Retina (tissue), 1 donor: ENCODE measurements around the gene HPSE2.

ENCODE experiments used
- DNase-seq: peaks from one replicate; pipeline ENCODE4 v3.0.0-alpha.2; 2016

HPSE2 gene

DNA sequence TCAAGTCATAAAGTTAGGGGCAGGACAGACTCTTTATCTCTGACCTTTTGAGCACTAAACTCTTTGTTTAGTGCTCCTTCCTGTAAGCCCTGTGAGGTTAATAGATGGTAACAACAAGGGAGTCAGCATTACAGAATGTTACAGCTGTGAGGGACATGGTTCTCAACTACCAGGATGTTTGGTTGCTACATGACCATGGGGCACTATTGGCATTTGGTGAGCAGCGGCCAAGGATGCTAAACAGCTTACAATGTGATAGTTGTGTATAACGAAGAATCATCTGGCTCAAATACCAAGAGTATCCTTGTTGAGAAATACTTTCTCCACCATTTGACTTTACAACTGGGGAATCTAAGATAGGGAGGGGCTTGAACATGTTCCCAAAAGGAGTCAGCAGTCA lies 753.6 kb downstream of the HPSE2 start:
- no peak for DNase-seq

DNA sequence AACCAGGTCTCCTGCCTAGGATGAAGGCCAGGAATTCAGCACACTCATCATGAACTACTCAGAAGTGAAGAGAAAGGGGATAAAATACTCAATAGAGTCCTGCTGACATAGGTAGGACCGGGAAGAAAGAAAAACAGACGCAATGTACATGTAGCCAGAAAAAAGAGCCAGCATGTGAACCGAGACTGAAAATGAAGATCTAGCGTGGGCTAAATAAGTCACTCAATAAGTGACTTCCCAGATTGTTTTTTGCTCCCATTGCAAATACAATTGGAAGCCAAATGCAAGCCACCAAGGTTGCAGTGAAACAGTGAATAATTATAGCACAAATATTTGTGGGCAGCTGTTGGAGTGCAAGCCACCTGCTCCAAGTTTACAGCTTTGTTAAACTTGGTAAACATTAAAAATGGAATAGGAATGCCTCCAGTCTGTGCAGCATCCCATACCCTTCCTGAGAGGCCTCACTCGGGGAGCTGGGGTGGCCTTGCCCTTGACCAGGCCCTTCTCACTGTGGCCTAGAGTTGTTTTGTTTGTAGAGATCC lies 754.2 kb downstream of the HPSE2 start:
- DNase-seq = no peak

DNA sequence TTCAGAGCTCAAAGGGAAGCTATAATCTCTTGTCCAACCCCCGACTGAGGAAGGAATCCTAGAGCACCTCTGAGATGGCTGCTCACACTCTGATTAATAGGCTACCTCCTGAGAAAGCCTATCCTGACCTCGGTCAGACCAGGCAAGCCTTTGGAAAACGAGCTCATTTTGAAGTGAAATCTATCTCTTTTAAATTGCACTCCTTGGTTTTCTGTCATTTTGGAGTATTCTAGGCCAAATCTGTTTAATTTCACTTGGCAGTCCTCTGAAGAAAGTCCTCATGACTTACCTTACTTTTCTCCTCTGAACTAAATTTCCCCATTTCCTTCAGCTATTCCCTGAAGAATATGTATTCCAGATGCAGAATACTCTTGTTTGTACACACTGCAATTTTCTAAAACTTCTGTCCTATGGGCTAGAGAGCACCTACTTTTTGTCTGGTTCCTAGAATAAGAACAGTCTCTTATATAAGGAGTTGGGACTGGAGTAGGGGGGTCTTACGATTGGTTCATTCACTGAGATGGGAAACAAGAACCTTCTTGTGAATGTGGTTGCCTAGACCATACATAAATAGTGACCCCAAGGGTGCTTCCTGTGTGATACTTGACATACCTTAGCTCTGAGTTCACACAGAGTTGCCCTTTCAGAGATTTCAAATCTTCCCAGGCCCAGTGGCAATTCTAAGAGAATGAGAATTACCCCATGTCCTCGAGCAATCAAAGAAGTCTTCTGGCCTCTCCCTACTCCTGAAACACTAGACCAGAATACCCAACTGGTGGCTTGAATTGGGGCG lies 757.0 kb downstream of the HPSE2 start:
- DNase-seq = no peak

DNA sequence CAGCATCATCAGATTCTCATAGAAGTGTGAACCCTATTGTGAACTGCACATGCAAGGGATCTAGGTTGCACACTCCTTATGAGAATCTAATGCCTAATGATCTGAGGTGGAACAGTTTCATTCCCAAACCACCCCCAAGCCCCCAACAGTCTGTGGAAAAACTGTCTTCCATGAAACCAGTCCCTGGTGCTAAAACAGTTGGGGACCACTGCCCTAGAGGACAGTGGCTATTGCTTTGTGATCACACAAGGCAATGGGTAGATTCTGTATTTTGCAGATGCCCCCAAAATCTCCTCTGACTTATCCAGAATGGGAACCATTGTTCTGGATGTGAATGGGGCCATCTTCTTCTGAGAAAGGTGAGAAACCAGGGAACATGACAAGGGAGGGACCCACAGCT lies 757.8 kb downstream of the HPSE2 start:
- no peak for DNase-seq

DNA sequence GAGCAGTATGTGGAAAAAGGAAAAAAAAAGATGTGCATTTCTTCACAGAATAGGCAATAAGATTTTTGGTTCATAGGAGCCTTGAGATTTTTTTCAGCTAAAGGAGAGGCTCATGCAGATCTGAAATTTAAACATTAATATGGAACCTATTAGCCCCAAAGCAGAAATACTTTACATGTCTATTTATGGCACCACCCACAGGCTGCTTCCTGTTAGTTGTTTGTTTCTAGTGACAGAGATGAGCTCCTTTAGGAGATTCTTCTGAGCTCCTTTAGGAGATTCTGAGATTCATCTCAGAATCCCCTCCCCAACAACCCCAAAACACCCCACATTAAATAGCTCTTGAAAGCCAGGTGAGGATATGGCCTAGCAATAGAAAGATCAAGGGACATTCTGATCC lies 761.0 kb downstream of the HPSE2 start:
- DNase-seq = no peak

DNA sequence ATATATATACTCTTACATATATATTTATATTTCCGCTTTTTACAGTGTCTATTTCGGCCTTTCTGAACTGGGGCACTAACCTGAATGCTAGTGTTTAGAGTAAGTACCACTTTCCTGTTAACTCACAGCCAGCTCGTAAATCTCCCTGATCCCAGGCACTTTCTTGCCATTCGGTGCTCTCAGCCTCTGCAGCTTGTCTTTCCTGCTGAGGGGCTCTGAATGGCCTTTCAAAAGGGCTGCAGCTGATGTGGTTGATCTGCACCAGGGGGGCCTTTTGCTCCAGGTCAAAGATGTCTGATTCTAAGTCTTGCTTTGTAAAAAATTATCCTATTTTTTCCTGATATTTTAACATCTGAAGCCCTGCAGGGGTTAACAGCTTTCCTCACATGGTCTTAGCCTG lies 763.5 kb downstream of the HPSE2 start:
- DNase-seq = no peak

DNA sequence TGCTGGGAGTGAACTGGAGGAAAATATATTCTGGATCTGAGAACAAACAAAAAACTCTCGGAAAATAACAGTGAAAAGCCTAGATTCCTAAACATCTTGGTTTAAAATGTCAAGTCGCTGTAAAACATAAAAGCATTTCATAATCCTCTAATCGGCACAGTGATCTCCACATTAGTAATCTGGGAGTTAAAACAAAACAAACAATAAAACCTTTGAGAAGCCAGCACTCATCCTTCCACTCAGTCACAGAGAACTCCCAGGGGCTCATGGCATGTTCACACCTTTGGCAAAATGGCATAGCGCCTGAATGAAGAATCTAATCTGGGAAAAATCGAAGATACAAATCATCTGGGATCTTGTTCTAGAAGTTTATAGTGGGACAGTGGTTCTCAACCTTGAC lies 764.8 kb downstream of the HPSE2 start:
- no peak for DNase-seq

DNA sequence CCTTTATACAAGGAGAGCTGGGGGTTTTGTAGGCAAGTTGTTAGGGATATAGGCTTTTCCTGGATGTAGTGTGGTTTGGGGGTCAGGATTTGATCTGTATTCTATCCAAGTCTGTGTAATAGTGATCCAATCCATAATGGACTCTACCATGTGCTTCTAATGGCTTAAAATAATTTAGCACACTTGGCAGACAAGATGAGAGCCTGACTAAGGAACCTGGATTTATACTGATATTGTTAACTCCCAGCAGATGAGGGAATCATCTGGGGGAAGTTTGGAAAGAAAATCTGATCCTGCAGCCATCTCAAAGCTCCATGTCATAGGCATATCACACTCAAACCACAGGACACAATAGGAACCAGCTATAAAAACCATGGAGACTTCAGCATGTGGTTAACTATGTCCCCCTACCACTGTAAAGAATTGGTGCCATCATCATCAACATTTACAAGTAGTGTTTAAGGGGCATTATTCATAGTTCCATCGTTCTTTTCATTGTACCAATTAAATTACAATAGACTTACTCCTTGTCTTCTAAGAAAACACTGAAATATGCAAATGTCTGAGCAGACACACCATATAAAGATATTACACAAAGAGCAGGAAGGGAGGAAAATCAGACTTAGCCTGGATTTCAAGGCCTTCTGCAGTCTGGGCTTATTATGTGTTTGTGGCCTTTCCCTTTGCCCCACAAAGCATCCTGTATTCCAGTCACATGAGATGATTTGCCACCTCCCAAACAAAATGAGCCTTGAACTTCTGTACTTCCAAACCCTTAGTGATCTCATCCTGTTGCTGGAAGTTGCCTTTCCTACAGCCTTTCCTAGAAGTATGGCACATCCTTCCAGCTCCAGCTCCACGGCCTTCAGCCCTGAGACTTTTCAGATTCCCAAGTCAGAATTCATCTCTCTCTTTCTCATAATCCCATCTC lies 766.4 kb downstream of the HPSE2 start:
- DNase-seq = no peak

DNA sequence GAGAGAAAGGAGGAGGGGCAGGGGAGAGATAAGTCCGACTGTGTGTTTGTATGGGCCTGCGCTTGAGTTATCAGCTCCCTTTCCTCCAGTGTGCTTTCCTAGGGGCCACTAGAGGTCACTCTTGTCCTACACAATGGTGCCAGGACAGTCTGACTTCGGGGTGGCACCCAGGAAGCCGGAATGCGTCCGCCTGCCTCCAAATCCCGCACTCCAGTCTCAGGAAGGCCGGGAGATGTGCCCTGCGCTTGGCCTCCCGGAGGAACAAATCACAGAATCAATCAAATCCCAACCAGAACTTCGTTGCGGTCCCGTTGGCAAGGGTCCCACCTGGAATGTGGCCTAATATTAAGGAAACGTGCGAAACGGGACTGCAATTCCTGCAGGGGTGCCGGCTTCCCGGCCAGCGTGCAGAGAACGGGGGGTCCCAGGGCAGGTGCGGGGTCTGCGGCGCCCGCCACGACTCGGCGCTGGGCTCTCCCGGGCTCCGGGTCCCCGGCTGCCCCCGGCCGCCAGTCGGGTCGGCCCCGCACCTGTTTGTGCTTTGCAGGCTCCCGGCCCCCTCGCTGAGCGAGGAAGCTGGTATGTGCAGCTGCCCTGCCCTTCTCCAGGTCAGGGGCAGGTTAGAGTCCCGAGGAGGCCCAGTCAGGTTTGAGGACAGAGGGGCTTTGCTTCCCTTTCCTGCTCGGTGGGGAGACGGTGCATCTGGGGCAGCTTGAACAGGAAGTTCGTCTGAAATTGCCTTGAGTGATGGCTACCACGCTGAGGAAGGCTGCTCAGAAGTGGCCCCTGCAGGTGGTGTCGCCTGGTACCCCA lies 767.9 kb downstream of the HPSE2 start:
- peak; percentile 88 for DNase-seq

DNA sequence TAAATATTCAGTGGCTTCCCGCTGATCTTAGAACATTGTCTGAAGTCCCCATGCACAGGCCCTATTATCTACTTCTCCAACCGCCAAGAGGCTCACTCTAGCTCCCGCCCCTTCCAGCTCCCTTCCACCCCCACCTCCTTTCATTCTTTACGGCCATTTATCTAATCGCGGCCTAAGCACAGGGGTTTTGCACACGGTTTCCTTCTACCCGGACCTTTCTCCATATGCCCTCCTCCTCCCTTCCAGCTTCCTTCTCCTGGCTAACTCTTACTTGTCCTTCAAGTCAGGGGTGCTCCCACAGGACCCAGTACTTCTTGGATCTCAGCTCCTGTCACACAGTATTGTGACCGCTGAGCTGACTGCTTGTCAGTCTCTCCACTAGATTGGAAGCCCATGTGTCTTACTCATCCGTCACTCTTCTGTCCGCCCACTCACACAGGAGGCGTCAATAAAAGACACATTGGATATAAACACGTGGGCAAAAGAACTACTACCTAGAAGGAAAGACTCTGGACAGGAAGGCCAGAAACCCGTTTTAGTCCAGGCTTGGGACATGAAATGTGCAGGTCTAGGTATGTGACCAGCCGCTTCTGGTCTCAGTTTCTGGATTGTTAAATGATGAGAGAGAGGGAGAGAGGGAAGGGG lies 768.7 kb downstream of the HPSE2 start:
- no peak for DNase-seq

DNA sequence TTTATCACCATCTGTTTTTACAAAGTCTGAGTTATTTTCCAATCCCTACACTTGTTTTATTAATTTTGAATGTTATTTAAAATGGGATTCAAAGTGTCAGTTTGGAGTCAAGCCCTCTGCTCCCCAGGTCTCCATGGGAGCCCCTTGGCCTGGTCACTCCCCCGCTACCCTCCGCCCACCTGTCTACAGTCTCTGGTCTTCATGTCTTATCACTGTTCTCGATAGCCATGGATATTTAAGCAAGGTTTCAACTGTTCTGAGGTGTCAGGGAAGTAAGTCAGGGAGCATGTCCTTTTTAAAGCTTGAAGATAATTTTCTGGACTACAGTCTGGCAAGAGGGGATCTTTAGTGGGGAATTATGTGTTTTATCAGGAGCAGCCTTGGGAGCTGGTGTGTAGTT lies 769.8 kb downstream of the HPSE2 start:
- DNase-seq = no peak

DNA sequence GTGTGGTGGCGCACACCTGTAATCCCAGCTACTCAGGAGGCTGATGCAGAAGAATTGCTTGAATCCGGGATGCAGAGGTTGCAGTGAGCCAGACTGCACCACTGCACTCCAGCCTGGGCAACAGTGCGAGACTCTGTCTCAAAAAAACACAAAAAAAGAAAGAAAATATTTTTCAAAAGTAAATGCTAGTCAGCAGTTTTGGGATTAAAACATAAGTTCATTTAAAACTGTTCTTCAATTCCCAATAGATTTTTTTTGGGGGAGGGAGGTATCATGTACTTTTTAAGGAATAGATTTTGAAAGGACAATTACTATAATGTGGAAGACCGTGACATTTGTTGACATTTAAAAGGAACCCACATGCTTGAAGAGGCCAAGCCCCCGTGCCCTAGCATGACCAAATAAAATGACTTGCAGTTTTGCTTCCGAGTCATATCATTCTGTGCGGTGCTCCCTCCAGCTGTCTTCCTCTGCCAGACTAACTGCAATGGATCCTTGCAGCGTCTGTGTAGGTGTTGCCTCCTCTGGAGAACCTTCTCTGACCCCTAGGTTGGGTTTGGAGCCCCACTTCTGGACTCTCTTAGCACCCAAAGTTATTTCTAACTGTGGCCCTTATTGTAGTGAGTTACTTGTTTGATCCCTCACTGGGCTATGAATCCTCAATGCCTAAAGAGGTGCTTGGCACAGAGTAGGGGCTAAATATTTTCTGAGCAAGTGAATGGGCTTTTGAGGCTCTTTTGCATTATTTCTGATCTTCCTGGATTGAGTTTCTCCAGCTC lies 771.5 kb downstream of the HPSE2 start:
- DNase-seq = no peak

DNA sequence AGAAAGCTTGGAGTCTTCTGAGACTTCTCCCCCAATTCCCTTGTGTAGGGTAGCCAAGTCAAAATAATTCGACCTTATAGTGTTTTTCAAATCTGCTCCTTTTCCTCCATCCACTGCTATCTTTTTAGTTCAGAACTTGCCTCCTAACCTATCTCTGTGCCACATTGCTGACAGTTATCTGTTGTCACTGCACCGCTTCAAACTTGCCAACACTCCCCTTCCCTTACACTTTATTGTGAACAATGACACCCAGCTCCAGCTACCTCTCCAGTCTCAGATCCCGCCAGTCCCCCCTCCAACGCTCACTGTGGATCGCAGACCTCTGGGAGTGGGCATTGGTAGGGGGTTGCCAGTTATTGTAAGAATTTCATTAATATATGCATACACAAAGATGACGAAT lies 772.6 kb downstream of the HPSE2 start:
- no peak for DNase-seq

DNA sequence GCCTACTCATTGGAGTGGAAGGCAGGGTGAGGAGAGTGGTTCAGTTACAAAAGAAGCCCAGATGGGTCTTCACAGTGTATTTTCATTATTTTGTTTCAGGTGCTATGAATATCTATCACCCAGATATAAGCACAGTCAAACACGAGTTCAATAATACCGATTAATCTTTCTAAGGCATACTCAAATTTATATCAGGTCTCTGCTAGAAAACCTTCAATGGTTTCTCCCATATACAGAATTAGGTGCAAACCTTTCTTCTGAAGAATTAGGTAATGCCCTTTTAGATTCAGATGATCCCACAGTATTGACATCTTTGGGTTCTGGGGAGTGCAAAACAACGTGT lies 774.2 kb downstream of the HPSE2 start:
- no peak for DNase-seq

DNA sequence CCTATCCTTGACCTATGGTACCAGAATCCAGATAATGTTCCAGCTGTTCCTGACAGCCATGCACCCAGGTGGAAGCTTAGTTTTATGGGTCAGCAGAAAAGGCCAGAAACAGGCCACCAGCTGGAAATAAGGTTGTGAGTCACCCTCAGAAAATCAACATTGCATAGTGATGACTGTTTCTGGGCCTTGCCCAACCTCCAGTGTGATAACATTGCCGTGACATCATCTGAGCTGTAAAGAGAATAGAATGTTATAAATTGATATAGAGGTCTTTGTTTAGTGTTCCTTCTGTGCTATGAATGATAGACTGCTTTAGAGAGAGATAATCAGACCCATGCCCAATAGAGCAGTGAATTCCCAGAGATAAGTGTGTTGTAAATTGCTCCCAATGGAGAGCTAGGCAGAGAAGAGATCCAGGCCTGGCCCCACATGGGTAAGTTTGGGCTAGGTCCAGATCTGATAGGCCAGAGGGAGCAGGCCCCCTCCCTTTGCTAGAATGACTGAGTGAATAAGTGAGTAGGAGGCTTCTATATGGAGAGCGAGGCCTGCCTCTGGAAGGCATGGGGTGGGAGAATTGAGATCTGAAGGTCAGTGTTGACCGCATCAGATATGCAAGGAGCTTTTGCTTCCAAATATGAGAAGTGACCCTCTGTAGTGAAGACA lies 774.7 kb downstream of the HPSE2 start:
- DNase-seq = no peak

DNA sequence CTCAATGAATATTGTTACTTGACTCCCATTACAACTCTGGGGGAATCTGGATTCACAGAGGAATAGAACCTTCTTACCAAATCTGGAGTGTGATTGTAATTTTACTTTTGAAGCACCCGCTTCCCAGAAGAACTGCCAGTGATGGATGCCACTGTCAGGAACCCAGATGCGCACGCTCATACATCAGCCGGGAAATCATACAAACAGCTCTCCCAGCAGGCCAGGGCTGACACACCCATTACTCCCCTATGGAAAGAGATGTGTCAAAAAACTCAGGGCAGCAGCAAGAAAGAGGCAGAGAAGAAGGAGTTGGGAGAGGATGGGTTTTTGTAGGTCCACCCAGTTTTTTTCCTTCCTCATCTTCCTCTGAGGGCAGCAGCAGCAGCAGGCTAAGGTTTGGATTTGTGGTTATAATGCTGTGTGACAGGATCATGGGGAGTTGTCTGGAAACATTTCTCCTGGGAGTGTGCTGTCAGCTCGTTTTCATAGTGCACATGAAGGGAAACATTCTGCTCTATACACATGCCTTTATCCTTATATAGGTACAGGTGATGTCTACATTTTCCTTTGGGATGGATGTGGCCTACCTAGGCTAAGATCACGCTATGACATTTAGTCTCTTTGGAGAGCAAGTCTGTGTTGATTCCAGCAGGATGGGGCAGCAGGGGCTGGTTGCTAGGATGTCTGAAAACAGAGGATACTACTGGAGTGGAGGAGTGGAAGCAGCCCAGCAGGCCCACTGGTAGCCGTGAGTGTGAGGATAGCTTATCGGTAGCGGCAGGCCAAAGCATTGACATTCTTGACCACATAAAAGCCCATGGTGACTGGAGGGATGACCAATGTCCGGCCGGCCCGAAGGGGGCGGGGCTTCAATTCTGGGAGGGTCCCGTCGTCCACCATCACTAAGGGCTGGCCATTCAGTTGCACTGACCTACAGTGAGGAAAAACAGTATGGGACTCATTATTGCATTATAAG lies 776.6 kb downstream of the HPSE2 start:
- DNase-seq = peak; percentile 54

DNA sequence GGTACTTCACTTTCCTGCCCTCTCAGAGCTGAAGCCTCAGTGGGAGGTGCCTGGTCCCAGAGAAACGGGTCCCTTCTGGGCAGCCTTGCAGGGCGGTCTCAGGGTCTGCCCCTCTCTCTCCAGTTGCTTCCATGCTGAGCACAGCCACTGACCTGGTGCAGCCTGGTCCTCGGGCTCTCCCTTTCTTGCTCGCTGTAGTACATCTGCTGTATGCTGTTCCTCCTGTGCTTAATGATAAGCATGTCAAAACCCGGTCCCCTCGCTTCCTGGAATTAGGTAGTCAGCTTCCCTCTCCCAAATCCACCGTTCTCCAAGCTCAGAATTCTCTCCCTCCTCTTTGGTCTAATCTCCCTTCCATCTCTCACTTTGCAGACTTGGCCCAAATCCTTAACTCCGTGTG lies 777.9 kb downstream of the HPSE2 start:
- no peak for DNase-seq

DNA sequence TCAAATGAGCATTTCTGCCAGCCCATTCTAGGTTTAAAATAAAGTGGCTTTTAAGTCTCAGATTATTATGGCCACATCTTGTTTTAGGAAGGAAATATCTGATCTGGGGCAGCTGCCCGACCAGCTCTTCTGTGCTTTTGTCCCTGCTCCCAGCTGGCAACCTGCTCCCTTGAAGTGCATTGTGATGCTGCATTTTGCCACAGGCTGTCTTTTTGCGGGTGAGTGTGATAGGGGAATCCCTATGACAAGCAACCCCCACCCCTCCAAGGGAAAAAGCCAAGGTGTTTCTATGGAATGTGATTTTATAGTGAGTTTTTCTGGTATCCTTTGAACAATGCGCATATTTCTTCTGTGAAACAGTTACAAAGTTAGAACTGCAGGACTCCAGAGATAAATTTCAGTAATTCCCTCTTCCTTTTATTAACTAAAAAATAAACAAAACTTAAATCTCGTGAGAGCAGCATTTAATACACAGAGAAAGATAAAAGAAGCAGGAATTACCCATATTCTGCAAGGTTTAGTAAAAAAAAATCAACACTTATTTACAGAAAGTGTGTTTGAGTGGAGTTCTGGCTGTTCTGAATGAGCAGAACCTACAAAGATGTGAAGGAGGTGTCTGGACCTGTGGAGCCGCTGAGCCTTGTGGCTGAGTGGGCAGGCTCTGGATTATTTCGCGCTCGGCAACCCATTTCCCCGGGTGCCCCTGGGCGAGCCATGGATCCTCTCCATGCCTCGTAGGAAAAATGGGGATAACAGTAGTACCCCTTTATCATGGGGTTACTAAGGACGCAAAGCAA lies 778.8 kb downstream of the HPSE2 start:
- DNase-seq = no peak

DNA sequence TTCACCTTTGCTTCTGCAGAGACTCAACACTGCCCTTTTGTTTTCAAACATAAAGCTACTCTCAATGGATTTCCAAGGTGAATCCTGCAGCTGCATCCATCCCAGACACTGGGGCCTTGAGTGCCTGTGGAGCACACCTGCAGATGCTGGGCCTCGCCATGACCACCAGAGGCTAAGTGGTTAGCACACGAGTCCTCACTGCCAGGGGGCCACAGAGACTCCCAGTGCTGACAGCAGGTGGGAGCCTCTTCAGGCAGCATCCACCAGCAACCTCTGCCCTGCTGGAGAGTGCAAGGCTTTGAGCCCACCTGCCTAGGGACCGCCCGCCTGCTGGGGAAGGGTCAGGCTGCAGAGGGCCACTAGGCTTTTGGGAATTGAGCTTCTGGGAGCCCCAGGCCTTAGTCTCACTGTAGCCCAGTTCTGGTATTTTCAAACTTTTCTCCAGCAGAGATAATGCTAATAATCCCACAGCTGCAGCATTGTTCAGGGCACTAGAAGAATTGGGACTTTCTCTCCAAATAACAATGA lies 779.5 kb downstream of the HPSE2 start:
- DNase-seq = no peak
